Neural progenitor cell (in vitro differentiated cells): ENCODE data around the gene FAM234B. TPM values are rescaled to one million over a fixed set of nuclear protein-coding genes. Genes with fewer than 3 reads are reported as not detected.

Experiments used
- DNase-seq: peaks from one replicate; pipeline ENCODE4 v3.0.0-alpha.2; 2016; ENCODE audit warnings: low spot score
- H2AFZ ChIP-seq: fragments of 200-600 bp; sonication (generic); replicated peaks from 2 replicates; pipeline ENCODE4 v1.6.1; 2016; ENCODE audit warnings: antibody characterized with exemption
- H3F3A ChIP-seq: fragments of 200-600 bp; sonication (generic); 2 replicates; pipeline ENCODE4 v1.6.1; 2016; ENCODE audit warnings: antibody characterized with exemption, low read depth
- H3K27ac ChIP-seq: fragments of 200-600 bp; sonication (generic); 2 replicates; pipeline ENCODE4 v1.5.1; 2016; ENCODE audit warnings: mild to moderate bottlenecking
- H3K27me3 ChIP-seq: fragments of 200-600 bp; sonication (generic); 2 replicates; pipeline ENCODE4 v1.6.1; 2016; ENCODE audit warnings: mild to moderate bottlenecking, moderate library complexity
- H3K36me3 ChIP-seq: fragments of 200-600 bp; sonication (generic); 2 replicates; pipeline ENCODE4 v1.5.1; 2016
- H3K4me1 ChIP-seq: fragments of 200-600 bp; sonication (generic); 2 replicates; pipeline ENCODE4 v1.6.1; 2016; ENCODE audit warnings: mixed run types
- H3K4me2 ChIP-seq: fragments of 200-600 bp; sonication (generic); 2 replicates; pipeline ENCODE4 v1.6.1; 2016
- H3K4me3 ChIP-seq: fragments of 200-600 bp; sonication (generic); 2 replicates; pipeline ENCODE4 v1.5.1; 2016
- H3K79me2 ChIP-seq: fragments of 200-600 bp; sonication (generic); 2 replicates; pipeline ENCODE4 v1.6.1; 2016; ENCODE audit warnings: low read depth
- H3K9ac ChIP-seq: fragments of 200-600 bp; sonication (generic); 2 replicates; pipeline ENCODE4 v1.6.1; 2016
- H3K9me3 ChIP-seq: fragments of 200-600 bp; sonication (generic); 2 replicates; pipeline ENCODE4 v1.5.1; 2016; ENCODE audit warnings: low read depth
- H4K20me1 ChIP-seq: fragments of 200-600 bp; sonication (generic); 2 replicates; pipeline ENCODE4 v1.6.1; 2016; ENCODE audit warnings: low read depth
- H3K27ac Mint-ChIP-seq: 3 replicates; pipeline ENCODE4 v1.8.0; 2021; ENCODE audit warnings: mixed read lengths
- H3K27me3 Mint-ChIP-seq: 2 replicates; pipeline ENCODE4 v1.8.0; 2022; ENCODE audit warnings: low read depth, mild to moderate bottlenecking, inconsistent platforms, moderate library complexity, mixed read lengths; ENCODE audit not compliant: insufficient read depth
- H3K36me3 Mint-ChIP-seq: 3 replicates; pipeline ENCODE4 v1.8.0; 2021; ENCODE audit warnings: mixed read lengths
- H3K4me1 Mint-ChIP-seq: 3 replicates; pipeline ENCODE4 v1.8.0; 2021; ENCODE audit warnings: mixed read lengths
- H3K4me3 Mint-ChIP-seq: 3 replicates; pipeline ENCODE4 v1.8.0; 2021; ENCODE audit warnings: mild to moderate bottlenecking, moderate library complexity, mixed read lengths
- H3K9me3 Mint-ChIP-seq: 3 replicates; pipeline ENCODE4 v1.8.0; 2020; ENCODE audit warnings: mixed read lengths
- EZH2 ChIP-seq: fragments of 200-600 bp; sonication (generic); IDR thresholded peaks from 2 replicates; pipeline ENCODE4 v1.6.1; 2017; ENCODE audit warnings: antibody characterized with exemption, mild to moderate bottlenecking, moderate library complexity
- EZH2phosphoT487 ChIP-seq: fragments of 200-600 bp; sonication (generic); IDR thresholded peaks from 2 replicates; pipeline ENCODE4 v1.6.1; 2017; ENCODE audit warnings: antibody characterized with exemption
- total RNA-seq: library from RNA; depleted of rRNA; stranded (reverse); fragments of >200 nt; gene quantifications from 2 replicates; pipeline ENCODE4 v1.2.3, GENCODE V29; 2015; ENCODE audit warnings: low replicate concordance
- TF ChIP-seq, protein P1 (sequence below): fragments of 200-600 bp; sonication (generic); IDR thresholded peaks from 2 replicates; pipeline ENCODE4 v1.5.1; 2017; ENCODE audit warnings: antibody characterized with exemption, mild to moderate bottlenecking

The FAM234B gene
- total RNA-seq, 1 donor from 2014 or later, result 20.8 TPM

DNA sequence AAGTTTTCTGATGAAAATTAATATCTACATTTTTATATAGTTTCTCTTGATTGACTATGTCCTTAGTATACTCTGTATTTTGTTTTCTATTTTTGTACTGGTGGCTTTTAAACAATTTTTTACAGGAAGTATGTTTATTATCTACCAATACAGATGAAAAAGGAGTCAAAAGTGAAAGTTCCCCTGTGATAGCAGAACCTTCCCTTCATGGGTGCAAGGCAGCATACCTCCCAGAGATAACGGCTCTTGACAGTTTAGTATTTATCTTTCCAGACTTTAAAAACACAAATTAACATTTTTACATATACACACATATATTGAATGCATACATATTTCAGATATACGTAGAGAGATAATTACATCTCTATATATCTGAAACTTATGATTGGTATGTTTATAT is 17.1 kb upstream of the FAM234B start:
- no peak overlapping the region for H3K27ac Mint-ChIP-seq
- no peaks in the 10 kb centered on the region for H3K27me3 ChIP-seq
- H3K4me1 Mint-ChIP-seq, result peaks cover 15% of the 10 kb centered on the region
- DNase-seq, result no peak
- no peak overlapping the region for H3K4me2 ChIP-seq
- H3K27ac ChIP-seq, result no peak overlapping the region
- no peak overlapping the region for H3K4me3 Mint-ChIP-seq
- H3K79me2 ChIP-seq, result no peaks in the 10 kb centered on the region
- H3K36me3 Mint-ChIP-seq, result no peaks in the 10 kb centered on the region
- no peaks in the 10 kb centered on the region for H3K9me3 Mint-ChIP-seq
- H2AFZ ChIP-seq, result no peak overlapping the region
- H3K36me3 ChIP-seq, result no peaks in the 10 kb centered on the region
- H3K9me3 ChIP-seq, result no peaks in the 10 kb centered on the region
- H4K20me1 ChIP-seq, result no peaks in the 10 kb centered on the region
- TF ChIP-seq EZH2phosphoT487 (no peak), EZH2 (no peak)
- TF ChIP-seq, protein P1, sequence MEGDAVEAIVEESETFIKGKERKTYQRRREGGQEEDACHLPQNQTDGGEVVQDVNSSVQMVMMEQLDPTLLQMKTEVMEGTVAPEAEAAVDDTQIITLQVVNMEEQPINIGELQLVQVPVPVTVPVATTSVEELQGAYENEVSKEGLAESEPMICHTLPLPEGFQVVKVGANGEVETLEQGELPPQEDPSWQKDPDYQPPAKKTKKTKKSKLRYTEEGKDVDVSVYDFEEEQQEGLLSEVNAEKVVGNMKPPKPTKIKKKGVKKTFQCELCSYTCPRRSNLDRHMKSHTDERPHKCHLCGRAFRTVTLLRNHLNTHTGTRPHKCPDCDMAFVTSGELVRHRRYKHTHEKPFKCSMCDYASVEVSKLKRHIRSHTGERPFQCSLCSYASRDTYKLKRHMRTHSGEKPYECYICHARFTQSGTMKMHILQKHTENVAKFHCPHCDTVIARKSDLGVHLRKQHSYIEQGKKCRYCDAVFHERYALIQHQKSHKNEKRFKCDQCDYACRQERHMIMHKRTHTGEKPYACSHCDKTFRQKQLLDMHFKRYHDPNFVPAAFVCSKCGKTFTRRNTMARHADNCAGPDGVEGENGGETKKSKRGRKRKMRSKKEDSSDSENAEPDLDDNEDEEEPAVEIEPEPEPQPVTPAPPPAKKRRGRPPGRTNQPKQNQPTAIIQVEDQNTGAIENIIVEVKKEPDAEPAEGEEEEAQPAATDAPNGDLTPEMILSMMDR, result no peak
- peaks cover 43% of the 10 kb centered on the region for H3F3A ChIP-seq
- H3K4me1 ChIP-seq, result peaks cover 45% of the 10 kb centered on the region
- H3K27me3 Mint-ChIP-seq, result no peaks in the 10 kb centered on the region
- H3K4me3 ChIP-seq, result no peak overlapping the region
- no peak overlapping the region for H3K9ac ChIP-seq

- Histone ChIP-seq H3K36me3 (no peaks in the 10 kb centered on the region), H3F3A (peaks cover 47% of the 10 kb centered on the region), H3K4me3 (no peak overlapping the region), H3K4me2 (no peak overlapping the region), H4K20me1 (no peaks in the 10 kb centered on the region), H2AFZ (no peak overlapping the region), H3K79me2 (no peaks in the 10 kb centered on the region), H3K27ac (no peak overlapping the region), H3K27me3 (no peaks in the 10 kb centered on the region), H3K4me1 (peaks cover 45% of the 10 kb centered on the region), H3K9me3 (no peaks in the 10 kb centered on the region), H3K9ac (no peak overlapping the region)
- Mint-ChIP-seq H3K27ac (no peak overlapping the region), H3K9me3 (no peaks in the 10 kb centered on the region), H3K36me3 (no peaks in the 10 kb centered on the region), H3K4me1 (peaks cover 15% of the 10 kb centered on the region), H3K27me3 (no peaks in the 10 kb centered on the region), H3K4me3 (no peak overlapping the region)
- DNase-seq, result no peak
- no peak for TF ChIP-seq EZH2phosphoT487
- TF ChIP-seq, protein P1, result no peak
- TF ChIP-seq EZH2, result no peak
Measured at GRCh38 chr12:13027508-13027907, 16.7 kb upstream of the FAM234B start.

GRCh38 chr12:13028825-13029570 is 15.2 kb upstream of the FAM234B start:
- Mint-ChIP-seq H3K4me3 (no peak overlapping the region), H3K27ac (peak overlapping the region; percentile 18), H3K9me3 (no peaks in the 10 kb centered on the region), H3K27me3 (no peaks in the 10 kb centered on the region), H3K36me3 (no peaks in the 10 kb centered on the region), H3K4me1 (peaks cover 15% of the 10 kb centered on the region)
- H3K79me2 ChIP-seq, result no peaks in the 10 kb centered on the region
- H3K4me3 ChIP-seq, result no peak overlapping the region
- H2AFZ ChIP-seq, result no peak overlapping the region
- no peaks in the 10 kb centered on the region for H3K9me3 ChIP-seq
- no peaks in the 10 kb centered on the region for H3K36me3 ChIP-seq
- no peaks in the 10 kb centered on the region for H4K20me1 ChIP-seq
- peak overlapping the region; percentile 62 for H3K27ac ChIP-seq
- peaks cover 47% of the 10 kb centered on the region for H3F3A ChIP-seq
- peak overlapping the region; percentile 47 for H3K4me2 ChIP-seq
- H3K4me1 ChIP-seq, result peaks cover 45% of the 10 kb centered on the region
- DNase-seq, result peak; percentile 75
- H3K27me3 ChIP-seq, result no peaks in the 10 kb centered on the region
- no peak overlapping the region for H3K9ac ChIP-seq
- TF ChIP-seq EZH2phosphoT487 (no peak), EZH2 (no peak)
- TF ChIP-seq, protein P1, result no peak
